GM18502 (cell line): ENCODE measurements around the gene CDH4.

Source experiments
- ATAC-seq: cut with Tn5 transposase; IDR thresholded peaks from one replicate; pipeline ENCODE4 v1.9.1; 2021; ENCODE audit warnings: mild to moderate bottlenecking; ENCODE audit not compliant: unreplicated experiment, poor library complexity

Gene CDH4

DNA sequence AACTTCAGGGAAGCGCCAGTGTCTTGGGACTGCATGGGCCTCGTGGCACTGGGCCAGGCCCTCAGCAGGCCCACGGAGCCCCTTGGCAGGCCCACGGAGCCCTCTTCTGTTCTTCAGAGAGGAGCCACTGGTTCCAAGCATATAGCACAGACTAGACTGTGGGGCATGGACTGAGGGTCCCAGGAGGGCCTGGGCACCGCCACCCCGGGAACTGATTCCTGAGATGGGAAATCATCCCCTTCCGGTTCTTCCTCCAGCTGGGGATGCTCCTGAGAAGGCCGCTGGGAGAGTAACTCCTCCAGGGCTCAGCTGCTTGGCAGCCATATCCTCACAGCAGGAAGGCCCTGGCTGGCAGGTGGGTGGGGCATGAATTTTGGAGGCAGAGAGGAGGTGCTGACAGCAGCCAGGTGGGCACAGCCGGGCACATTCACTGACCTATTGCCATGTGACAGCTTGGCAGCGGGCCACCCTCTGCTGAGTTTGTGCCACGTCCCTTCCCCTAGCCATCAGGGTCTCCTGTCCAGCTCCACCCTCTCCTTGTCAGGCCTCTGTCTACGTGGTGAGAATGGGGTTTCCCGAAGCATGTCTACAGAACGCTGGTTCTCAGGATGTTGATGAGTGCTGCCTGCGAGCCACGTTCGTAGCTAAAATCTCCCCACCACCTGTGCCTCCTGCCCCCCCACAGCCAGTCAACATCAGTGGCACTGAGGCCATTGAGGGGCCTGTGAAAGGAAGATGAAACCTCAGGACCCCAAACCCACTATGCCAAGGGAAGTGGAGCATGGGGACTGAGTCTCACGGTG, 661.6 kb downstream of the CDH4 start:
- ATAC-seq = no peak

DNA sequence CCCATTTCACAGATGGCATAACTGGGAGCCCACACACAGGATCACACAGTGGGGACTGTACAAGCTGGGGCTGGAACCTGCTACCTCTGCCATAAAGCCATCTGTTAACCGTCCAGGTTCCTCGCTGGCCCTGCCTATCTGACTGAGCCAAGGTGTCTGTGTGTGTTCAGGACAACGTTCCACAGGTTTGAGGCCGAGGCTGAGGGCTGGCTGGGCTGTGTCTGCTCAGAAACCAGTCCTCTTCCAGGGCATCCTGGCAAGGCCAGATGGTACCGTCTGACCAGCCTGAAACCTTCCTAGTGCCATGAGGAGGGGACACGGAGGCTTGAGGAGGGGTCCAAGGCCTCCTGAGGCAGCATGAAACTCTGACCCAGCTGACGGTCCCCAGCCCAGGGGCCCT, 663.0 kb downstream of the CDH4 start:
- ATAC-seq = no peak

DNA sequence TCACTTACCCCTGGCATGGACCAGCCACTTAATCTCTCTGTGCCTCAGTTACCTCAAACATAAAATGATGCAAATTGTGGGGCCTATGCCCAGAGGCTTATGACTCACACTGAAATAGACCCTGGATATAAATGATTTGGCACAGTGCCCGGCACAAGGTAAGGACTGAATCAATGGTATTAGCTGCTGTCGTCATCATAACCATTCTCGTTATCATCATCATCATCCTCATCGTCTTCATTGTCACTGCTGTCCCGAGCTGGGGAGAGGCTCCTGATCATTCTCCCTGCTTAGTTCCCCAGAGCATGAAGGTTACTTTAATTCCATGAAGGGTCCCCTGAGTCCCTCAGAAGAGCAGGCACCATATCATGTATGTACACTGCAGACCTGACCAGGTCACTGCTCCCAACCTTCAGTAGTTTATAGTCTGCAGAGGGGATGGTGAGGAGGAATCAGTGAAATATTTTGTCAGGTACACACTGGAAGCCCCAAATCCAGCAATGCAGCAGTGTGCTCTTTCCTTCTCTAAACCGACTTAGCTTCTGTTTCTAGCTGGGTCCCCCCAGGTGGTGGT, 664.3 kb downstream of the CDH4 start:
- no peak for ATAC-seq

- no peak for ATAC-seq
These were observed 665.5 kb downstream of the CDH4 start for GRCh38 chr20:61917474-61918145.

DNA sequence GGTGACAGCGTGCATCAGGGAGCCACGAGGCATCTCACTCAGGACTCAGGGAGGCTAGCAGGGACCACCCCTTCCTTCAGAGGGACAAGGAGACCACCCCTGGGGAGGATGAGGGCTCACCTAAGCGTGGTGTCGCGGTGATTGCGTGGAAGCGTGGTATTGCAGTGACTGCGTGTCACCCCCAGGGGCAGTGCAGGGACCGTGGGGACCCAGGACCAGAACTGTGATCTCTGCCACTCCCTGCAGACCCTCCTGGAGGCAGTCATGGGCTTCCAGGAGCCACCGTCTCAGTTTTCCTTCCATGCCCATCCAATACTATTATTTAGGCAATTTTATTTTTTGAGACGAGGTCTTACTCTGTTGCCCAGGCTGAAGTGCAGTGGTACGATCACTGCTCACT, 666.5 kb downstream of the CDH4 start:
- ATAC-seq = no peak

DNA sequence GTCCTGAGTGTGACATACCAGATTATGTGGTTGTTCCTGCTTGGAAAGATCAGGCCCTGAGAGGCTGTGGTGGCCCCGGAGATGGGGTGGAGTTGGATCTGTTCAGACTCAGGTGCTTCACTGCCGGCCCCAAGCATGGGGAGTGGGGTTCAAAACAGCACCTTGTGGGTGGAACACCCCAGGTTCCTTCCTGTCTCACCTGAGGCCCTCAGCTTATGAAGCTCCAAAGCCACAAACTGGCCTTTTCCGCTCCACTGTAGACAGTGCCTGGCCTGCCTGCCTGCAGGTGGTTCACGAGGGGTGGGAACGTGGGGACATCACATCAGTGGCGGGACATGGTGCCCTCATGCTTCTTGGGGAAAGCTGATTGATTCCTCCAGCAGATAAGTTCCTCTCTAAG, 667.2 kb downstream of the CDH4 start:
- ATAC-seq = no peak

DNA sequence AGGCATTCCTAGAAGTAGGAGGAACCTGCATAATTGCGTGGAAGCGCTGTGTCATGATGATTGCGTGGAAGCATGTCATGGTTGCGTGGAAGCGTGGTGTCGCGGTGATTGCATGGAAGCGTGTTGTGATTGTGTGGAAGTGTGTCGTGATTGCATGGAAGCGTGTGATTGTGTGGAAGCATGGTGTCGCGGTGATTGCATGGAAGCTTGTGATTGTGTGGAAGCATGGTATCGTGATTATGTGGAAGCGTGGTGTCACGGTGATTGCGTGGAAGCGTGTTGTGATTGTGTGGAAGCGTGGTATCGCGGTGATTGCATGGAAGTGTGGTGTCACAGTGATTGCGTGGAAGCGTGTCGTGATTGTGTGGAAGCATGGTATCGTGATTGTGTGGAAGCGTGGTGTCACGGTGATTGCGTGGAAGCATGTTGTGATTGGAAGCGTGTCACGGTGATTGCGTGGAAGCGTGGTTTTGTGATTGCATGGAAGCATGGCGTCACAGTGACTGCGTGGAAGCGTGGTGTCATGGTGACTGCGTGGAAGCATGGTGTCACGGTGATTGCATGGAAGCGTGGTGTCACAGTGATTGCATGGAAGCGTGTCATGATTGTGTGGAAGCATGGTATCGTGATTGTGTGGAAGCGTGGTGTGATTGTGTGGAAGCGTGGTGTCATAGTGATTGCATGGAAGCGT, 667.8 kb downstream of the CDH4 start:
- ATAC-seq = no peak

DNA sequence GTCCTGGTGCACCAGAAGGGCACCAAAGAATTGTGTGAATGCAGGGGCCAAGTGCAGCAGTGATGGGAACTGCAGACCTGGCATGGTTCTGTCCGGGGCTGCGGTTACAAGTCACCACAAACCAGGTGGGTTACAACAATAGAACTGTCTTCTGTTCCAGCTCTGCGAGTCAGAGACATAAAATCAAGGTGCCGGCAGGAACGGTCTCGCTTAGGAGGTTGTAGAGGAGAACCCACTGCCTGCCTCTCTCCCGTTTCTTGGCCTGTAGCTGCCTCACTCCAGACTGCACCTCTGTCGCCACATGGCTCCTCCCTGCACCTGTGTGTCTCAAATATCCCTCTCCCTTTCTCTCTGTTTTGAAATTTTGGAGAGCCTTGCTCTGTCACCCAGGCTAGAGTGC, 670.4 kb downstream of the CDH4 start:
- ATAC-seq = no peak

- ATAC-seq = no peak
These were observed 670.9 kb downstream of the CDH4 start for GRCh38 chr20:61922936-61923335.

DNA sequence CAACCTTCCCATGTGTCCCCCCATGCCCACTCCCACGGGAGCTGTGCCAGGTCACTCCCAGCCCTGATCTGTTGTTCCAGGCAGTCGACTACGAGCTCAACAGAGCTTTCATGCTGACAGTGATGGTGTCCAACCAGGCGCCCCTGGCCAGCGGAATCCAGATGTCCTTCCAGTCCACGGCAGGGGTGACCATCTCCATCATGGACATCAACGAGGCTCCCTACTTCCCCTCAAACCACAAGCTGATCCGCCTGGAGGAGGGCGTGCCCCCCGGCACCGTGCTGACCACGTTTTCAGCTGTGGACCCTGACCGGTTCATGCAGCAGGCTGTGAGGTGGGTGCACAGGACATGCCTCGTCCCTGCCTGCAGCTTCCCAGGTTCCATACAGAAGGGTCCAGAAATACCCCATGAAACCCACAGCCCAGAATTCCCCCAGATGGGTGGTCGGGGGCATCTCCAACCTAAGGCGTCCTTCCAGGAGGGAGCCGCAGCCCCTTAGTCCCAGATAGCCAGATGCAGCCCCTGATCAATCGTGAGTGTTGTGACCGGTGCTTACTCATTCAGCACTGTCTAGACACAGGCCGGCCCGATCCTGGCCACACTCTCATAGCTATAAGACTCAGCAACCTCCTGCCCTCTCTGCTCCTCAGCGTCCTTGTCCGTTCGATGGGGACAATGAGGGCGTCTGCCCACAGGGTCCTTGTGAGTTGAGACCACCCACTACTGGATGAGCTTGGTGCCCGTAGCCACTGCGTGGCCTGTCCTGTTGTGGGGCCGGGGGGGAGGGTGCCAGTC, 671.5 kb downstream of the CDH4 start:
- no peak for ATAC-seq

GRCh38 chr20:61924211-61924857, 672.3 kb downstream of the CDH4 start:
- ATAC-seq = no peak

DNA sequence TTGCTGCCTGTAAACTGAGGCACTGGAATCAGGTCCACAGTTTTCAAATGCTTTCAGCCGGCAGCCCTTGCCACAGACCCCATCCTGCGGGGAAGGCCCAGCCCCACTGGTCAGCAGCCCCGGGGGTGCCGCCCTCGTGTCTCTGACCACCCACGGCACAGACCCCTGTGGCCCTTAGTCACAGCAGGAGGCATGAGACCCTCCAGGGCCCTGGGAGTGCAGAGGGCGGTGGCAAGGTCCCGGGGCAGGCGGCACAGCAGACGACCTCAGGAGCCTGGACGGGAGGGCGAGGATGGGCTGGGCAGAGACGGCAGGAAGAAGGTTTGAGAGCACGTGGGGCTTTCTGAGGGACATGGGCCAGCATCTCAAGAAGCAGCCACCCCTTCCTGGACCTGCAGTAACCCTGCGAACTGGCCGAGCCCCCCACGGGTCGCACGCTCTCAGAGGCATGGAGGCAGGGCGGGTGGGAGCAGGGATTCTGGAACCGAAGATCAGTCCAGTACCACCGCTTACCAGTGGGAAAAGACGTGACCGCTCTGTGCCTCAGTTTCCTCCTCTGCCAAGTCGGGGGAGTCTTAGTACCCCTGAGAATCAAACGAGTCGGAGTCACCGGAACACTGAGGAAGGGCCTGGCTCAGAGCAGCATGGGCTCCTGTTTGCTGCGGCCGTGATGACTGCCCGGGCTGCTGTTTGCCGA, 672.9 kb downstream of the CDH4 start:
- no peak for ATAC-seq

DNA sequence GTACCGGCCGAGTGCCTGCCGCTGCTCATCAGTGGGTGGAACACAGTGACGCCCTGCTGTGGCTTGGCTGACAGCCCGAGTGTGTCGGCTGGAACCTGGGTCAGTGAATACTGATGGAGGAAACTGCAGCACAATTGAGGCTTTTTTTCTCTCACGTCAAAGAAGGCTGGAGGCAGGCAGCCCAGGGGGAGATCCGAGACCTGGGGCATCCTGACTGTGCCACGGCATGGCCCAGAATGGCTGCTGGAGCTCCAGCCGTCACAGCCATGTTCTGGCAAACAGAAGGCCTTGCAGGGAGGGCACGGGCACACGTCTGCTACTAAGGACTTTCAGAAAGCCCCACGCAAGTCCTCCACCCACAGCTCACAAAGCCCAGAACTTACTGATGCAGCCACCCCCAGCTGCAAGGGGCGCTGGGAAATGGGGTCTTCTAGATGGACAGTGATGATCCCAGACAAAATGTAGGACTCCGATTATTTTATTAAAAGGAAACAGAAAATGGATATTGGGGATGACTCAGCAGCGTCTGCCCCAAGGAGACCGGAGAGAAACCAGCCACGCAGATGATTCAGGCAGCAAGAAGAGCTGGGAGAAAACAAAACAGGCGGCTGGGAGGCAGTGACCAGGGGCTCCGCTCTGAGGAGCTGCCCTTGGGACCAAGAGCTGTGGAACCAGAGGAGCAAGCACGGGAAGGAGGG, 673.6 kb downstream of the CDH4 start:
- ATAC-seq = no peak

DNA sequence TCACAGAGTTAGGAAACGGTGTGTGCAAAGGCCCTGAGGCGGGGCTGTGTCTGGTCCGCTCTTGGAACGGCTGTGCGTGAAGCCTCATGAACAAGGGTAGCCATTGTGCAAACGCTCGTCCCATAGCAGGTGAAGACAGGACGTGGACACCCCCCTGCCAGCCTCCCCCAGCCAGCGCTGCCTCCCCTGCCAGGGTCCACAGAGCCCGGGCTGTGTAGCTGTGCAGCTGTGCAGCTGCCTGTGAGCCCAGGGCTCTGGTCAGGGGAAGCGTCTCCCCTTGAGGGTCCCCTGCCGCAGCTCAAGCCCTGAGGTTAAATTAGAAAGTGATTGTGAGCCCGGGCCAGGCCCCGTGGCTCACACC, 674.2 kb downstream of the CDH4 start:
- ATAC-seq = no peak

GRCh38 chr20:61926796-61927192, 674.7 kb downstream of the CDH4 start:
- no peak for ATAC-seq

- ATAC-seq = no peak
These were observed 675.2 kb downstream of the CDH4 start for GRCh38 chr20:61927193-61927825.

DNA sequence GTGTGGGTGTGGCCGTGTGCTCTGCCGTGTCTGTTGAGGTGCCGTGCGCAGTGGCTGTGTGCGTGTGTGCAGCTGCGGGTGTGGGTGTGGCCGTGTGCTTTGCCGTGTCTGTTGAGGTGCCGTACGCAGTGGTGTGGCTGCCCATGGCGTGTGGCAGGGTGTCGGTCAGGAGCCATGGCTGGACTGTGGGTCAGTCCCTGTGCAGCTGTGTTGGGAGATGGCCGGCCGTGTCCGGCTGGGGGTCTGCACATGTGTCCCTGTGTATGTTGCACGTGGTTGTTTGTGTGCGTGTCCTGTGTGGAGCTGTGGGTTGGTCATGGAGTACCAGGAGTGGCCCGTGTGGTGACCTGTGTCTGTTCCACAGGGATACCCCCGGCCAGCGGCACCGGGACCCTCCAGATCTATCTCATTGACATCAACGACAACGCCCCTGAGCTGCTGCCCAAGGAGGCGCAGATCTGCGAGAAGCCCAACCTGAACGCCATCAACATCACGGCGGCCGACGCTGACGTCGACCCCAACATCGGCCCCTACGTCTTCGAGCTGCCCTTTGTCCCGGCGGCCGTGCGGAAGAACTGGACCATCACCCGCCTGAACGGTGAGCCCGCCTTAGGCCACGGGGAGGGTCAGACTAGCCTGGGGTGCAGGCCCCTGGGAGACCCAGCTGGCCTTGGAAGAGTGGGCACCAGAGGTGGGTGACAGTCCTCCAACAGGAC, 675.9 kb downstream of the CDH4 start:
- no peak for ATAC-seq

- ATAC-seq = no peak
These were observed 677.5 kb downstream of the CDH4 start for GRCh38 chr20:61929561-61929960.
